Measurements from ENCODE around the gene LONRF2. TPM values are rescaled to one million over a fixed set of nuclear protein-coding genes. Genes with fewer than 3 reads are reported as not detected.

LONRF2 gene
- total RNA-seq, 6 donors from 2014 or later: 3.0 to 7.9 (median 4.2) TPM

DNA sequence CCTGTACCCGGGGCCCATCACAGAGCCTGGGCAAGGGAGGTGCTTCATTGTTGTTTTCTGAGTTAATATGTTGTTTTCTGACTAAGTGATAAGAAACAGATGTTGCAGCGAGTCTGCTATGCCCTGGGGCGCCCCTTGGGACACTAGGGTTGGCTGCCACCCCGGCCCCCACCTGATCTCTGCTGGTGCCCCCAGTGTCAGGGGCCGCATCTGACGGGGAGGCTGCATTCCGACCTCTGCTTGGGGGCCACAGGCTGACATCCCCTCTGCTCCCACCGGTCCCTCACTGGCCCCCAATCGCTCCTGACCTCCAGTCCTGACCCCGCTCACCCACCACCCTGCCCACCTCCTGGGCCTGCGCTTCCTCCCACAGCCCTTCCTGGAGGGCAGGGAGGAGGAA is 65.9 kb downstream of the LONRF2 start:
- Histone ChIP-seq H3K36me3 (no peaks in the 10 kb centered on the region), H3K4me3 (no peak overlapping the region), H3K9me3 (no peaks in the 10 kb centered on the region), H3K27me3 (no peaks in the 10 kb centered on the region), H3K4me1 (no peaks in the 10 kb centered on the region), H3K27ac (no peak overlapping the region)
- no peak for ATAC-seq (ENCODE audit: low FRiP score in 2 of 2)
- DNase-seq: no peak
- WGBS, 2 donors: 94 to 95% methylated on average over 8 to 11 of the region's 11 CpGs
- no peak for TF ChIP-seq EP300 (IDR thresholded peaks at IDR 0.05)
- TF ChIP-seq, protein P1, sequence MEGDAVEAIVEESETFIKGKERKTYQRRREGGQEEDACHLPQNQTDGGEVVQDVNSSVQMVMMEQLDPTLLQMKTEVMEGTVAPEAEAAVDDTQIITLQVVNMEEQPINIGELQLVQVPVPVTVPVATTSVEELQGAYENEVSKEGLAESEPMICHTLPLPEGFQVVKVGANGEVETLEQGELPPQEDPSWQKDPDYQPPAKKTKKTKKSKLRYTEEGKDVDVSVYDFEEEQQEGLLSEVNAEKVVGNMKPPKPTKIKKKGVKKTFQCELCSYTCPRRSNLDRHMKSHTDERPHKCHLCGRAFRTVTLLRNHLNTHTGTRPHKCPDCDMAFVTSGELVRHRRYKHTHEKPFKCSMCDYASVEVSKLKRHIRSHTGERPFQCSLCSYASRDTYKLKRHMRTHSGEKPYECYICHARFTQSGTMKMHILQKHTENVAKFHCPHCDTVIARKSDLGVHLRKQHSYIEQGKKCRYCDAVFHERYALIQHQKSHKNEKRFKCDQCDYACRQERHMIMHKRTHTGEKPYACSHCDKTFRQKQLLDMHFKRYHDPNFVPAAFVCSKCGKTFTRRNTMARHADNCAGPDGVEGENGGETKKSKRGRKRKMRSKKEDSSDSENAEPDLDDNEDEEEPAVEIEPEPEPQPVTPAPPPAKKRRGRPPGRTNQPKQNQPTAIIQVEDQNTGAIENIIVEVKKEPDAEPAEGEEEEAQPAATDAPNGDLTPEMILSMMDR (IDR thresholded peaks at IDR 0.05): no peak
- no peak for TF ChIP-seq POLR2A (IDR thresholded peaks at IDR 0.05)
- no peak for TF ChIP-seq POLR2AphosphoS5 (IDR thresholded peaks at IDR 0.05)

DNA sequence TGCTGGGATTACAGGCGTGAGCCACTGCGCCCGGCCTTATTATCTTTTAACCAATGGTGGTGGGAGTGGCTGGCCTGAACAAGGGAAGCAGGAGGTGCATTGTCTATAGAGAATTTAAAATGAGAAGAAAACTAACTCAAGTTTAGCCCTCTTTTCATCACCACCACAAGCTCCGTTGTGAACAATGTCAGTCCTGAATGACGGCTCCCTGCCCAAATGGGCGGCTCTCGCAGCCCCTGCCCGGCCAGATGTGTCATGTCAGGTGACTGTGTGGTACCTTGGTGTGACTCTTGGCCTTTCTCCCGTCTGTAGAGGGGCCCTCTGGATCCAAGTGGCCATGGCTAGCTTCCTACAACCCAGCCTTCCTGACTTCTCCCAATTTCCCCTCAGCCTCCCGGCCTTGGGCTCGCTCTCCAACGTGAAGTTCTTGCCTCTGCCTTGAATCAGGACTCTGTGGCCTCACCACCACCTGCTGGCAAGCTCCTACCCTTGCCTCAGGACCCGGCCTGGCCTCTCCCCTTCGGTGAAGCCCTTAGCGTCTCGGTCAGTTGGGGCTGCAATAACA is 67.6 kb downstream of the LONRF2 start:
- H3K4me1 ChIP-seq: no peaks in the 10 kb centered on the region
- H3K27ac ChIP-seq: no peak overlapping the region
- no peak overlapping the region for H3K4me3 ChIP-seq
- TF ChIP-seq POLR2AphosphoS5 (IDR thresholded peaks at IDR 0.05): no peak
- TF ChIP-seq, protein P1 (IDR thresholded peaks at IDR 0.05): no peak
- TF ChIP-seq POLR2A (IDR thresholded peaks at IDR 0.05): no peak
- TF ChIP-seq EP300 (IDR thresholded peaks at IDR 0.05): no peak
- H3K36me3 ChIP-seq: no peaks in the 10 kb centered on the region
- ATAC-seq (ENCODE audit: low FRiP score in 2 of 2) (no peak), DNase-seq (no peak)
- no peaks in the 10 kb centered on the region for H3K27me3 ChIP-seq
- no peaks in the 10 kb centered on the region for H3K9me3 ChIP-seq
- 84 to 86% methylated on average over 16 of the region's 16 CpGs for WGBS, 2 donors

DNA sequence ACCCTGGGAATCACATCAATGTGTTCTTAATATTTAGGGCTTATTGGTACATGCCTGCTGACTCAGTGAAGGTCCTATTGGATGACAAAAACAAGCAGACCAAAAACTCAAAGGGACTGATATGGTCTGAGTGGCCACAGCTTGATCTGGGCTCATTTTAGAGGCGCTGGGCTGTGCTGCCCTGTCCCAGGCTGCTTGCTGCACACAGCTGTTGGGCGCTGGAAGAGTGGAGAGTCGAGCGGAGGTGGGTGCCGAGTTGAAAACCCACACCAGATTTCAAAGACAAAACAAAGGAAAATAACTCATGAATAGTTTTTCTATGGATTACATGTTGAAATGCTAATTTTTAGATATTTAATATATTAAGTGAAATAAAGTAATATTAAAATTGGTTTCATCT is 68.5 kb downstream of the LONRF2 start:
- no peaks in the 10 kb centered on the region for H3K9me3 ChIP-seq
- no peaks in the 10 kb centered on the region for H3K36me3 ChIP-seq
- no peaks in the 10 kb centered on the region for H3K27me3 ChIP-seq
- no peak for ATAC-seq (ENCODE audit: low FRiP score in 2 of 2)
- H3K4me3 ChIP-seq: no peak overlapping the region
- no peaks in the 10 kb centered on the region for H3K4me1 ChIP-seq
- DNase-seq: no peak
- 95 to 97% methylated on average over 5 of the region's 5 CpGs for WGBS, 2 donors
- H3K27ac ChIP-seq: no peak overlapping the region
- TF ChIP-seq, protein P1 (IDR thresholded peaks at IDR 0.05): no peak
- TF ChIP-seq POLR2AphosphoS5 (IDR thresholded peaks at IDR 0.05) (no peak), POLR2A (IDR thresholded peaks at IDR 0.05) (no peak), EP300 (IDR thresholded peaks at IDR 0.05) (no peak)

DNA sequence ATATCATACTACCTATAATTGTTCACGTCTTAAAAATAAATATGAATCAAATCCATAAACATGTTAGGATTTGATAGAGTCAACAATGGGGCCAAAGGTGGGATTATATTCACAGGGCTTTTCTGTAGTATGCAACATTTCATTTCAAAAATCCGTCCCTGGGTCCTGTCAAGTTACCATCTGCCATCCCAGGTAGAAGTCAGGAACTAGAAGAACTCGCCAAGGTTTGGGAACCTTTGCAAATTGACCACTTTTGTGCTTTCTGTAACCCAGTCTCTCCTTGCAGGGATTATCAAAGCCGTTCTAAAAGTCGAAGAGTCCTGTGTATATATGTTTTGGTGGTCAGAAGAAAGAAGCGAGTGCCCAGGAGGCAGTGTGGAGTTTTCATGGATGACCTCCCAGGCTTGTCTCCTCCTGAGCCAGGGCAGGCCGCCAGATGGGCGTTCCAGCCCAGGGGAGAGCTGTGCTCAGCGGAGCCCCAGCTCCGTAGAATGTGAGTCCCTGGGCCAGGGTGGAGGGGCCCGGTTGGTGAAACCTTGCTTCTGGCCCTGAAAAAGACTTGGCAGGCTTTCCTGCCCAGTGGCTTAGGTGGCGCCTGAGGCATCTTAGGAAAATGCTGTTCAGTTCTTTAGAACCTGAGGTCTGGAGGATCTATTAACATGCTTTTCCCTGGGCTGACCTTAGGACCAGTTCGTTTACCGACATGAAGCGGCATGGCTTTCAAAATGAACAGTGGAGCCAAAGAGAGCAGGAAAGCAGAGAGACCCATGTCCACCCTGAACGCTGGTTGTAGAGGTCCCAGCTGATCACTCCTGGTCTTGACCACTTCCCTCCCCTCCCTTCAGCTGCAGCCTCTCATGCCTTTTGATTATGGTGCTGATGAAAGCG is 69.2 kb downstream of the LONRF2 start:
- 80 to 84% methylated on average over 15 to 17 of the region's 17 CpGs for WGBS, 2 donors

More for the DNA sequence above, 69.2 kb downstream of the LONRF2 start:
- no peaks in the 10 kb centered on the region for H3K9me3 ChIP-seq
- H3K36me3 ChIP-seq: no peaks in the 10 kb centered on the region
- no peaks in the 10 kb centered on the region for H3K4me1 ChIP-seq
- no peak for ATAC-seq (ENCODE audit: low FRiP score in 2 of 2)
- TF ChIP-seq POLR2AphosphoS5 (IDR thresholded peaks at IDR 0.05) (no peak), POLR2A (IDR thresholded peaks at IDR 0.05) (no peak), EP300 (IDR thresholded peaks at IDR 0.05) (no peak)
- TF ChIP-seq, protein P1 (IDR thresholded peaks at IDR 0.05): no peak
- H3K27me3 ChIP-seq: no peaks in the 10 kb centered on the region
- no peak for DNase-seq
- H3K27ac ChIP-seq: no peak overlapping the region
- H3K4me3 ChIP-seq: no peak overlapping the region

All from upper lobe of left lung (tissue), 6 donors.